Natural killer cell treated with Interleukin-12 subunit alpha and Interleukin-12 subunit beta and Interleukin-15 and Interleukin-18, amount 100 ng/mL, for 72 hours (primary cell): ENCODE data around the gene SEC11C. TPM values are rescaled to one million over a fixed set of nuclear protein-coding genes. Genes with fewer than 3 reads are reported as not detected.
"Not testable (repeated sequence)": the region's sequence is repeated elsewhere in the genome, so short reads cannot be mapped to it uniquely, and the experiment has no call there.

ENCODE experiments used
- ATAC-seq, 2 donors: fragments of 150-1000 bp; cut with Tn5 transposase in 1 of 2; sonication (Bioruptor Pico), chemical (Tn5 transposase) in 1 of 2; 2 replicates each; pipeline ENCODE4 v1.10.0; 2021
- DNase-seq: peaks from one replicate; pipeline ENCODE4 v3.0.0; 2022; ENCODE audit warnings: low spot score
- H3K27ac Mint-ChIP-seq, 2 donors: 1 replicate in 1 of 2; 2 replicates in 1 of 2; pipeline ENCODE4 v1.8.0; 2022; ENCODE audit warnings: mixed read lengths in 2 of 2, mild to moderate bottlenecking in 1 of 2, moderate library complexity in 1 of 2
- H3K27me3 Mint-ChIP-seq, 2 donors: 1 replicate in 1 of 2; 2 replicates in 1 of 2; pipeline ENCODE4 v1.8.0; 2022; ENCODE audit warnings: mixed read lengths in 2 of 2
- H3K36me3 Mint-ChIP-seq: one replicate; pipeline ENCODE4 v1.8.0; 2022; ENCODE audit warnings: mixed read lengths
- H3K4me1 Mint-ChIP-seq, 2 donors: 1 replicate in 1 of 2; 2 replicates in 1 of 2; pipeline ENCODE4 v1.8.0; 2022; ENCODE audit warnings: low read depth in 2 of 2, mixed read lengths in 2 of 2, mild to moderate bottlenecking in 1 of 2
- H3K4me3 Mint-ChIP-seq: one replicate; pipeline ENCODE4 v1.8.0; 2022; ENCODE audit warnings: mixed read lengths
- H3K9me3 Mint-ChIP-seq: 2 replicates; pipeline ENCODE4 v1.8.0; 2022; ENCODE audit warnings: mixed read lengths
- total RNA-seq, 2 donors: library from RNA; stranded (reverse); gene quantifications; one replicate each; pipeline ENCODE4 v1.2.3, GENCODE V29; 2022

SEC11C gene
- total RNA-seq, 2 donors from 2014 or later, result 79.4 to 83.1 TPM

- no peak for ATAC-seq
- Mint-ChIP-seq H3K27me3 (peaks cover 34 to 43% of the 10 kb centered on the region in 2 donors), H3K27ac (no peak overlapping the region), H3K4me3 (no peak overlapping the region), H3K4me1 (peaks cover 0 to 6% of the 10 kb centered on the region in 2 donors), H3K36me3 (no peaks in the 10 kb centered on the region), H3K9me3 (no peaks in the 10 kb centered on the region)
- DNase-seq, result no peak
Measured at GRCh38 chr18:59132810-59133465, 6.7 kb upstream of the SEC11C start.

DNA sequence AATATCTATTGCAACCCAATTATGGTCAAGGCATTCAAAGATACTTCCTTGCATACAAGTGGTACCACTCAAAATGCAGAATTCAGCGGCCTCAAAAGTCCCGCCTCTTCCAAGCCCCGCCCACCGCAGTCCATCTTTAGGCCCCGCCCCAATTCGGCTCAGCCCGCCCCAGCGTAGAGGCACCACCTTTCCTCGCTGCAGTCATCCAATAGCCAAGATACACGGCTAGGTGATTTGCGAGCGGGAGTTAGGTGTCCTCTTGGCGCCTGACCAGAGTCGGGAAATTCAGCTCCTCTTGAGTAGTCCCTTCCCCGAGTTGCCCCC lies 431 bp upstream of the SEC11C start:
- no peaks in the 10 kb centered on the region for H3K9me3 Mint-ChIP-seq
- H3K27me3 Mint-ChIP-seq, result peaks cover 14 to 16% of the 10 kb centered on the region in 2 donors
- ATAC-seq, result peak; percentile 92 to 94
- H3K27ac Mint-ChIP-seq, result peak overlapping the region; percentile 94 to 98
- no peaks in the 10 kb centered on the region for H3K36me3 Mint-ChIP-seq
- peak overlapping the region; percentile 81 for H3K4me3 Mint-ChIP-seq
- peak; percentile 92 for DNase-seq
- peaks cover 37 to 38% of the 10 kb centered on the region in 2 donors for H3K4me1 Mint-ChIP-seq

GRCh38 chr18:59140302-59140885 lies 710 bp downstream of the SEC11C start:
- Mint-ChIP-seq H3K27me3 (peaks cover 7 to 11% of the 10 kb centered on the region in 2 donors), H3K4me1 (peaks cover 40 to 46% of the 10 kb centered on the region in 2 donors), H3K4me3 (peak overlapping the region; percentile 81), H3K9me3 (no peaks in the 10 kb centered on the region), H3K36me3 (no peaks in the 10 kb centered on the region), H3K27ac (peak overlapping the region; percentile 94 to 98)
- ATAC-seq (no peak), DNase-seq (peak; percentile 62)

- Mint-ChIP-seq H3K27ac (peak overlapping the region; percentile 94 to 98), H3K27me3 (peaks cover 0 to 7% of the 10 kb centered on the region in 2 donors), H3K4me1 (peaks cover 49 to 55% of the 10 kb centered on the region in 2 donors), H3K36me3 (no peaks in the 10 kb centered on the region), H3K9me3 (no peaks in the 10 kb centered on the region), H3K4me3 (peak overlapping the region; percentile 81)
- no peak for DNase-seq
- no peak for ATAC-seq
Measured at GRCh38 chr18:59141294-59142068, 1.8 kb downstream of the SEC11C start.

GRCh38 chr18:59142274-59142673 lies 2.6 kb downstream of the SEC11C start:
- no peaks in the 10 kb centered on the region for H3K9me3 Mint-ChIP-seq
- ATAC-seq, result no peak
- H3K36me3 Mint-ChIP-seq, result no peaks in the 10 kb centered on the region
- H3K4me3 Mint-ChIP-seq, result peak overlapping the region; percentile 81
- peaks cover 52 to 58% of the 10 kb centered on the region in 2 donors for H3K4me1 Mint-ChIP-seq
- H3K27me3 Mint-ChIP-seq, result peaks cover 0 to 3% of the 10 kb centered on the region in 2 donors
- H3K27ac Mint-ChIP-seq, result peak overlapping the region; percentile 94 to 98
- no peak for DNase-seq

DNA sequence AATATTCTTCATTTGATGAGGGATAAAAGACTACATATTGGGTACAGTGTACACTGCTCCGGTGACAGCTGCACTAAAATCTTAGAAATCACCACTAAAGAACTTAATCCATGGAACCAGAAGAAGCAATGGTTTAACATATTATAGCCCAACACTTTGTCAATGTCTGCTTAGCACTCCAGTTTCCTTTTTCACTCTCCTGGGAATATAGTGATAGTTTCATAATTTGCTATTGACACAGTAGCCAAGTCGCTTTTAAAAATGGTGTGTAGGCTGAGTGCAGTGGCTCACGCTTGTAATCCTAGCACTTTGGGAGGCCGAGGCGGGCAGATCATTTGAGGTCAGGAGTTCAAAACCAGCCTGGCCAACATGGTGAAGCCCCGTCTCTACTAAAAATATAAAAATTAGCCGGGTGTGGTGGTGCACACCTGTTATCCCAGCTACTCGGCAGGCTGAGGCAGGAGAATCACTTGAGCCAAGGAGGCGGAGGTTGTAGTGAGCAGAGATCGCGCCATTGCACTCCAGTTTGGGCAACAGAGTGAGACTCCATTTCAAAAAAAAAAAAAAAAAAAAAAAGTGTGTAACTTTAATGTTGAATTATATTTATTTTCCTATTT lies 3.2 kb downstream of the SEC11C start:
- ATAC-seq, H3K9me3 Mint-ChIP-seq, DNase-seq, H3K36me3 Mint-ChIP-seq, H3K27me3 Mint-ChIP-seq: not testable (repeated sequence)
- Mint-ChIP-seq H3K4me1 (peaks cover 57 to 61% of the 10 kb centered on the region in 2 donors), H3K4me3 (peak overlapping the region; percentile 81), H3K27ac (peak overlapping the region in 1 of 2 donors; percentile 94)

DNA sequence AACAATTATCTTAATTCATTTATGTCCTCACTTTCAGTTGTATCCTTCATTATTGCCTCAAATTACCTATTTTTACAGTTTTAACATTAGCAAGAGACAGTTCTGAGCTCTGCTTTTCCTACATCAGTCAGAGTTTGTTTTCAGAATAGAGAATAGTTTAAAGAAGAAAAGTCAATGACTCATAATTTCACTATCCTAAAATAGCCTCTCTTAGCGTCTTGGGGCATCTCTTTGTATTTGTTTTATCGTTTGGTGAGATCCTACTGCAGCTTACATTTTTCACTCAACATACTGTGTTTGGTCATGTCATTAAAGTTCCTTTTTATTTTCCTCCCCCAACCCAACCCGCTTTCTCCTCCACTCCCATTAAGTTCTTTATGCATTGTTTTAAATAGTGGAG lies 3.8 kb downstream of the SEC11C start:
- ATAC-seq, result no peak
- Mint-ChIP-seq H3K27ac (peak overlapping the region in 1 of 2 donors; percentile 94), H3K36me3 (no peaks in the 10 kb centered on the region), H3K9me3 (no peaks in the 10 kb centered on the region), H3K4me3 (peak overlapping the region; percentile 76), H3K4me1 (peaks cover 60 to 64% of the 10 kb centered on the region in 2 donors), H3K27me3 (no peaks in the 10 kb centered on the region)
- DNase-seq, result no peak

DNA sequence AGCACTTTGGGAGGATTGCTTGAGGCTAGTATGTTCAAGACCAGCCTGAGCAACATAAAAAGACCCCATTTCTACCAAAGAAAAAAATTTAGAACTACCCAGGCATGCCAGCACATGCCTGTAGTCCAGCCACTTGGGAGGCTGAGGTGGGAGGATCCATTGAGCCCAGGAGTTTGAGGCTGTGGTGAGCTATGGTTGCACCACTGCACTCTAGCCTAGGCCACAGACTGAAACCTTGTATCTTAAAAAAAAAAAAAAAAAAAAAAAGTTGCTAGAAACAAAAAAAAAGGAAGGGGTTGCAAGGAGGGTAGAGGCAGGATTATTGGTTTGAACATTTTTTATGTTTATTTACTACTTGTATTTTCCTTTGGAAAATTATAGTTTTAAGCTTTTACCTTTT lies 4.8 kb downstream of the SEC11C start:
- H3K27me3 Mint-ChIP-seq, result no peaks in the 10 kb centered on the region
- H3K27ac Mint-ChIP-seq, result no peak overlapping the region
- DNase-seq (no peak), ATAC-seq (no peak)
- no peaks in the 10 kb centered on the region for H3K36me3 Mint-ChIP-seq
- H3K4me1 Mint-ChIP-seq, result peaks cover 63 to 66% of the 10 kb centered on the region in 2 donors
- peak overlapping the region; percentile 20 for H3K4me3 Mint-ChIP-seq
- H3K9me3 Mint-ChIP-seq, result no peaks in the 10 kb centered on the region

GRCh38 chr18:59145055-59145454 lies 5.4 kb downstream of the SEC11C start:
- H3K27ac Mint-ChIP-seq, result no peak overlapping the region
- DNase-seq (no peak), ATAC-seq (no peak)
- H3K9me3 Mint-ChIP-seq, result no peaks in the 10 kb centered on the region
- peaks cover 61 to 66% of the 10 kb centered on the region in 2 donors for H3K4me1 Mint-ChIP-seq
- no peaks in the 10 kb centered on the region for H3K27me3 Mint-ChIP-seq
- no peaks in the 10 kb centered on the region for H3K36me3 Mint-ChIP-seq
- no peak overlapping the region for H3K4me3 Mint-ChIP-seq

GRCh38 chr18:59148192-59148591 lies 8.5 kb downstream of the SEC11C start:
- DNase-seq (no peak), ATAC-seq (no peak)
- Mint-ChIP-seq H3K4me1 (peaks cover 35 to 37% of the 10 kb centered on the region in 2 donors), H3K36me3 (peaks cover 11% of the 10 kb centered on the region), H3K9me3 (no peaks in the 10 kb centered on the region), H3K4me3 (no peak overlapping the region), H3K27me3 (no peaks in the 10 kb centered on the region), H3K27ac (peak overlapping the region in 1 of 2 donors; percentile 39)

GRCh38 chr18:59149007-59149406 lies 9.3 kb downstream of the SEC11C start:
- Mint-ChIP-seq H3K4me3 (no peak overlapping the region), H3K4me1 (peaks cover 31 to 32% of the 10 kb centered on the region in 2 donors), H3K27me3 (no peaks in the 10 kb centered on the region), H3K9me3 (no peaks in the 10 kb centered on the region), H3K27ac (no peak overlapping the region), H3K36me3 (peaks cover 17% of the 10 kb centered on the region)
- no peak for DNase-seq
- ATAC-seq, result peak in 1 of 2 donors; percentile 17

DNA sequence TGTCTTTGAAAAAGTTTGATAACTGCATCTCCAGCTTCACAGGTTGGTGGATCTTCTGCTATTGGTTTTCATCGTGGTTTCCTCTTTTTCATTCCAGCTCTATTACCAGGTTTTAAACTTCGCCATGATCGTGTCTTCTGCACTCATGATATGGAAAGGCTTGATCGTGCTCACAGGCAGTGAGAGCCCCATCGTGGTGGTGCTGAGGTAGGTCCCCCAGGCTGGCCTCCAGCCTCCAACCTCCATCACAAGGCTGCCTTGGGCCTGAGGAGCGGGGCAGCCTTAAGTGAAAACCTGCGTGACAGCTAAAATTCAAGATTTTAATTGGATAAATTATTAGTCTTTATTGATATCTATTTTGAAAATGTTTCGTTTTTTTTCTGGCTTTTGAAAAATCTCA lies 9.7 kb downstream of the SEC11C start:
- Mint-ChIP-seq H3K27ac (no peak overlapping the region), H3K4me3 (no peak overlapping the region)

DNA sequence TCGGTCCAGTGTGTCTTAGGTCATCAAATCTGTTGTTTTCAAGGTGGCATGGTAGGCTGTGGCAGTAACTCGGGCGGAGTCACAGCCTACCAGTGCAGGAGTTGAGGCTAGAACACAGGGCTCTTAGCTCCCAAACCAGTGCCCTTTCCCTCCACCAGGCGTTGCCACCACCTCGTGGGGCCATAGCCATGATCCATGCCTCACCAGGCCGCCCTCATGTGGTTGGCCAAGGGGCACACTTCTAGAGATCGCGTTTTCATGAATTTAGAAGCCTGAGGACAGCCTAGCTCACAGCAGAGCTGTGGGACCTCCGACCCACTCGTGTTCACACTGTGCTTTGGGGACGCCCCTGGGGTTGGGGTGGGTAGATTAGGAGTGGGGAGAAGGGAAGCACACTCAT lies 10.6 kb downstream of the SEC11C start:
- Mint-ChIP-seq H3K9me3 (no peaks in the 10 kb centered on the region), H3K36me3 (peaks cover 18% of the 10 kb centered on the region), H3K27ac (no peak overlapping the region), H3K4me3 (no peak overlapping the region), H3K27me3 (no peaks in the 10 kb centered on the region), H3K4me1 (peaks cover 26 to 27% of the 10 kb centered on the region in 2 donors)
- DNase-seq (no peak), ATAC-seq (no peak)

More for the DNA sequence above, 9.7 kb downstream of the SEC11C start:
- H3K9me3 Mint-ChIP-seq, result no peaks in the 10 kb centered on the region
- ATAC-seq (no peak), DNase-seq (no peak)
- H3K4me1 Mint-ChIP-seq, result peaks cover 29 to 32% of the 10 kb centered on the region in 2 donors
- H3K27me3 Mint-ChIP-seq, result no peaks in the 10 kb centered on the region
- H3K36me3 Mint-ChIP-seq, result peaks cover 17% of the 10 kb centered on the region
